HG03108 (cell line): ENCODE data around the gene CENPK.
"Not testable (repeated sequence)": the region's sequence is repeated elsewhere in the genome, so short reads cannot be mapped to it uniquely, and the experiment has no call there.

ENCODE experiments used
- ATAC-seq: cut with Tn5 transposase; IDR thresholded peaks from one replicate; pipeline ENCODE4 v1.9.1; 2021; ENCODE audit warnings: moderate library complexity; ENCODE audit not compliant: unreplicated experiment

The CENPK gene

GRCh38 chr5:65512170-65512937, 50.6 kb downstream of the CENPK start:
- ATAC-seq = no peak

- ATAC-seq = no peak
These were observed 54.0 kb downstream of the CENPK start for GRCh38 chr5:65508978-65509377.

- no peak for ATAC-seq
These were observed 56.0 kb downstream of the CENPK start for GRCh38 chr5:65506961-65507360.

GRCh38 chr5:65489119-65489518, 73.8 kb downstream of the CENPK start:
- ATAC-seq = no peak

GRCh38 chr5:65488038-65488687, 74.8 kb downstream of the CENPK start:
- ATAC-seq = not testable (repeated sequence)

GRCh38 chr5:65486803-65487202, 76.2 kb downstream of the CENPK start:
- not testable (repeated sequence) for ATAC-seq

- ATAC-seq = no peak
These were observed 77.6 kb downstream of the CENPK start for GRCh38 chr5:65485405-65485804.

GRCh38 chr5:65483546-65484346, 79.2 kb downstream of the CENPK start:
- ATAC-seq = peak; percentile 48

- ATAC-seq = no peak
These were observed 80.0 kb downstream of the CENPK start for GRCh38 chr5:65482736-65483545.

GRCh38 chr5:65482296-65482735, 80.7 kb downstream of the CENPK start:
- no peak for ATAC-seq

- ATAC-seq = peak; percentile 83
These were observed 81.2 kb downstream of the CENPK start, which contains the start of gene ADAMTS6 for GRCh38 chr5:65481635-65482295. Gene ADAMTS6, minus strand, starts transcription at chr5:65481920. Its CDS starts 8,247 bp downstream, at chr5:65473673.

GRCh38 chr5:65481171-65481581, 81.8 kb downstream of the CENPK start:
- peak; percentile 5 for ATAC-seq

GRCh38 chr5:65480306-65480865, 82.6 kb downstream of the CENPK start:
- ATAC-seq = no peak

- no peak for ATAC-seq
These were observed 83.4 kb downstream of the CENPK start for GRCh38 chr5:65479527-65479926.

GRCh38 chr5:65478336-65478735, 84.6 kb downstream of the CENPK start:
- no peak for ATAC-seq

GRCh38 chr5:65475895-65476294, 87.1 kb downstream of the CENPK start:
- no peak for ATAC-seq

GRCh38 chr5:65475336-65475735, 87.6 kb downstream of the CENPK start:
- ATAC-seq = no peak

GRCh38 chr5:65474130-65474711, 88.7 kb downstream of the CENPK start:
- ATAC-seq = no peak

- ATAC-seq = no peak
These were observed 94.3 kb downstream of the CENPK start for GRCh38 chr5:65468633-65469032.
